OCI-LY1 (cell line): ENCODE measurements around the gene CPT1C.

Experiments used
- H2AFZ ChIP-seq: fragments of 200-600 bp; sonication (generic), shearing (Covaris generic); 2 replicates; pipeline ENCODE4 v1.6.0; 2014; ENCODE audit warnings: antibody characterized with exemption, mild to moderate bottlenecking, low read length
- H3F3A ChIP-seq: fragments of 200-600 bp; sonication (generic), shearing (Covaris generic); 2 replicates; pipeline ENCODE4 v1.6.0; 2014; ENCODE audit warnings: mild to moderate bottlenecking, antibody characterized with exemption, low read length, moderate library complexity; ENCODE audit not compliant: insufficient read depth
- H3K27ac ChIP-seq: fragments of 200-600 bp; sonication (generic); 2 replicates; pipeline ENCODE4 v1.5.1; 2014; ENCODE audit warnings: low read length, mixed run types, mild to moderate bottlenecking, low read depth; ENCODE audit not compliant: poor library complexity, severe bottlenecking
- H3K27me3 ChIP-seq: fragments of 200-600 bp; sonication (generic); 2 replicates; pipeline ENCODE4 v1.6.0; 2014; ENCODE audit warnings: antibody characterized with exemption, mild to moderate bottlenecking, low read length, moderate library complexity; ENCODE audit not compliant: insufficient read depth
- H3K36me3 ChIP-seq: fragments of 200-600 bp; sonication (generic); 2 replicates; pipeline ENCODE4 v1.6.1; 2014; ENCODE audit warnings: mild to moderate bottlenecking, antibody characterized with exemption, low read length, moderate library complexity, mixed read lengths; ENCODE audit not compliant: insufficient read depth
- H3K4me1 ChIP-seq: fragments of 200-600 bp; sonication (generic); 2 replicates; pipeline ENCODE4 v1.5.1; 2014; ENCODE audit warnings: mild to moderate bottlenecking, low read length, moderate library complexity; ENCODE audit not compliant: insufficient read depth, severe bottlenecking
- H3K4me2 ChIP-seq: fragments of 200-600 bp; sonication (generic), shearing (Covaris generic); 2 replicates; pipeline ENCODE4 v1.6.1; 2014; ENCODE audit warnings: low read length
- H3K4me3 ChIP-seq: fragments of 200-600 bp; sonication (generic); 2 replicates; pipeline ENCODE4 v1.5.1; 2014; ENCODE audit warnings: low read length, low read depth, mild to moderate bottlenecking, mixed read lengths; ENCODE audit not compliant: poor library complexity, severe bottlenecking
- H3K79me2 ChIP-seq: fragments of 200-600 bp; shearing (Covaris generic); 2 replicates; pipeline ENCODE4 v1.6.1; 2016; ENCODE audit warnings: mixed run types, low read length, mixed read lengths; ENCODE audit not compliant: insufficient read depth
- H3K9ac ChIP-seq: fragments of 200-600 bp; sonication (generic), shearing (Covaris generic); 2 replicates; pipeline ENCODE4 v1.6.1; 2014; ENCODE audit warnings: mild to moderate bottlenecking, low read length, mixed read lengths
- H3K9me2 ChIP-seq: fragments of 200-600 bp; sonication (generic), shearing (Covaris generic); 2 replicates; pipeline ENCODE4 v1.6.1; 2014; ENCODE audit warnings: low read depth, mild to moderate bottlenecking, low read length, mixed read lengths
- H3K9me3 ChIP-seq: fragments of 200-600 bp; shearing (Covaris generic); 2 replicates; pipeline ENCODE4 v1.6.1; 2014; ENCODE audit warnings: low read length, mixed read lengths
- H4K20me1 ChIP-seq: fragments of 200-600 bp; sonication (generic), shearing (Covaris generic); 2 replicates; pipeline ENCODE4 v1.6.0; 2016; ENCODE audit warnings: mild to moderate bottlenecking, low read length; ENCODE audit not compliant: insufficient read depth
- CTCF ChIP-seq: fragments of 200-600 bp; sonication (generic), shearing (Covaris generic); IDR thresholded peaks from 2 replicates; pipeline ENCODE4 v1.5.1; 2017; ENCODE audit warnings: mild to moderate bottlenecking, antibody characterized with exemption, low read length, moderate library complexity, mixed read lengths
- EZH2 ChIP-seq: fragments of 200-600 bp; sonication (generic), shearing (Covaris generic); IDR thresholded peaks from 2 replicates; pipeline ENCODE4 v1.8.0; 2017; ENCODE audit warnings: borderline replicate concordance, mixed run types, mild to moderate bottlenecking, antibody characterized with exemption, low read length, moderate library complexity, mixed read lengths

Gene CPT1C

GRCh38 chr19:49744946-49745381 lies 54.0 kb downstream of the CPT1C start:
- no peak for TF ChIP-seq CTCF
- TF ChIP-seq EZH2: no peak
- H3K4me2 ChIP-seq: no peak overlapping the region
- no peaks in the 10 kb centered on the region for H4K20me1 ChIP-seq
- no peaks in the 10 kb centered on the region for H3K79me2 ChIP-seq
- no peak overlapping the region for H3K27ac ChIP-seq
- no peak overlapping the region for H3K4me3 ChIP-seq
- H3K9ac ChIP-seq: no peak overlapping the region
- H2AFZ ChIP-seq: no peak overlapping the region
- no peaks in the 10 kb centered on the region for H3K4me1 ChIP-seq
- no peaks in the 10 kb centered on the region for H3F3A ChIP-seq
- no peaks in the 10 kb centered on the region for H3K9me3 ChIP-seq
- no peaks in the 10 kb centered on the region for H3K27me3 ChIP-seq
- no peaks in the 10 kb centered on the region for H3K36me3 ChIP-seq
- H3K9me2 ChIP-seq: no peaks in the 10 kb centered on the region

GRCh38 chr19:49746206-49746958 lies 55.5 kb downstream of the CPT1C start:
- TF ChIP-seq CTCF (no peak), EZH2 (no peak)
- no peak overlapping the region for H3K9ac ChIP-seq
- no peak overlapping the region for H3K4me3 ChIP-seq
- no peaks in the 10 kb centered on the region for H3K36me3 ChIP-seq
- no peaks in the 10 kb centered on the region for H3K4me1 ChIP-seq
- H3K79me2 ChIP-seq: no peaks in the 10 kb centered on the region
- no peaks in the 10 kb centered on the region for H3K9me3 ChIP-seq
- no peak overlapping the region for H3K4me2 ChIP-seq
- H2AFZ ChIP-seq: no peak overlapping the region
- no peaks in the 10 kb centered on the region for H4K20me1 ChIP-seq
- no peak overlapping the region for H3K27ac ChIP-seq
- no peaks in the 10 kb centered on the region for H3F3A ChIP-seq
- H3K9me2 ChIP-seq: no peaks in the 10 kb centered on the region
- no peaks in the 10 kb centered on the region for H3K27me3 ChIP-seq

GRCh38 chr19:49749055-49749716 lies 58.3 kb downstream of the CPT1C start:
- Histone ChIP-seq H3K4me1 (no peaks in the 10 kb centered on the region), H2AFZ (no peak overlapping the region), H4K20me1 (no peaks in the 10 kb centered on the region), H3K36me3 (no peaks in the 10 kb centered on the region; the same call in 1 of the 2 replicates), H3K79me2 (no peaks in the 10 kb centered on the region), H3K9me2 (no peaks in the 10 kb centered on the region), H3K27ac (no peak overlapping the region), H3K9me3 (peaks cover 7% of the 10 kb centered on the region), H3K4me3 (no peak overlapping the region), H3K4me2 (no peak overlapping the region), H3K9ac (no peak overlapping the region), H3K27me3 (no peaks in the 10 kb centered on the region), H3F3A (no peaks in the 10 kb centered on the region)
- no peak for TF ChIP-seq CTCF
- no peak for TF ChIP-seq EZH2
